ENCODE measurements around the gene SLC1A2. TPM values are rescaled to one million over a fixed set of nuclear protein-coding genes. Genes with fewer than 3 reads are reported as not detected.

SLC1A2 gene
- polyA plus RNA-seq, 1 donor = 0.43 TPM

DNA sequence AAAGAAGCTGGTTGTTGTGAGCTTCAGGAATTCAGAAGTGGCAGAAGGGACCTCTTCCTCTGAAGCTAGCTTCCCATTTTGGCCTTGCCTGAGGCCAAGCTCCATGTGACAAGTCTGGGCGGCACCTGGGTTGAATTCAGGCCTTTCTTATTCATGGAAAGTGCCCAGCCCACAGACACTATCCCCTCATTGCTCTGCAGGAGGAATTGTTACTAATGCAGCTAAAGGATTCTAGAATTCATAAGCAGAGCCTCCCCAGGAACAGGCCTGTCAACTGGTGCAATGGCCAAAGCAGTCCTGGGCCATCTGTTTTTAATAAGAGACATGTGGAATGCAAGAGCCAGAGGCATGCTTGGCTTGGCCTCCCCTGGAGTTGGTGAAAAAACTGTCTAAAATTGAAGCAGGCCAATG is 71.4 kb downstream of the SLC1A2 start:
- DNase-seq = no peak

DNA sequence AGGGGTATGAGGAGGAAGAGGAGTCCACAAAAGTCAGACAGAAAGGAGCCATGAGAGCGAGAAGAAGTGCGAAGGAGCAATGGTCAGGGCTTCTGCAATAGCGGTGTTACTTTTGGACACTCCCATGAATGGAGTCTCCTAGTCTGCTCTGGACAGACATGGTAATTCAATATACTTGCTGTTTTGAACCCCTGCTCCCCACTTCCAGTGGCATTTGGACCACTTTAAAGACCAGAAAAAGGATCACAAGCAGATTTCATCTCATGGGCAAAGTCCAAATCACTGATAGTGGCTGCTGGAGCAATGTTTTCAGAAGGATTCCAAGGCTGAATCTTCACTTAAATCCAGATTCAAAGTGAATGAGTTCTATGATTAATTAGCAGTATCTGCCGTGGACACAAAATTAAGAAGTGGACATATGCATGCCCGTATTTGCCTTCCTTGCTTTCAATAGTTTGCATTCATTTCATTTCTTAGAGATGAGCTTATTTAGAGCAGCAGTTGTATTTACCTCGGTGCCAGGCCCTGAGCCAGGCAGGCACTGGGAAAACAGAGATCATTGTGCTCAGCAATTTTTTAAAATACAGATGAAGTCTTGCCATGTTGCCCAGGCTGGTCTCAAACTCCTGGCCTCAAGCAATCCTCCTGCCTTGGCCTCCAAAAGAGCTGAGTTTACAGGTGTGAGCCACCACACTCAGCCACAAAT is 72.0 kb downstream of the SLC1A2 start:
- no peak for DNase-seq

DNA sequence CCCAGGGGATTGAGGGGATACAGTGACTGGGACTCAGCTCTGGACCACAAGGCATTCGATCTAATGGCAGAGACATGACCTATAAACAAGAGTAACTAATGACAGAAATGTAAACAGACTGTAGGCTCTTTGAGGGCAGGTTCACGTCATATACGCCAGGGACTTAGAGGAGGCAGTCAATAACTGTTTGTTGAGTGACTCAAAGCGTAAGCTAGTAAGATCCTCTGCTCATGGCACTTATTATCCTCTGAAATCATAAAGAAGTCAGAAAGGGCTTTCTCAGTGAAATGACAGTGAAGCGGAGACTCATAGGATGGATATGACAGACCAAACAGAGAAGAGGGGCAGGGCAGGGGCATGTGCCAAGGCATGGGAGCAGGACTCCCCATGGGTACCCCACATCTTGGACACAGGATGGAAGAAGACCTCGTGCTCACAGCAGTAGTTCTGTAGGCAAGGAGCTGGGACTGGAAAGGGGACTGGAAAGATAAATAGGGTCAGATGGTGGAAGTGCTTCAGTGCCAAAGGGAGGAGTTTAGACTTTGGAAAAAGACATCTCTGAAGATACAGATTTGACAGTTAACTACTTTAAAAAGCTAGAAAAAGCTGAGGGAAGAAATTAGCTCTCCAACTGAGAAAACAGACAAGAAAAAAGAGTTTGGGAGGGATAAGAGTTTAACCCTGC is 72.7 kb downstream of the SLC1A2 start:
- peak; percentile 30 for DNase-seq

DNA sequence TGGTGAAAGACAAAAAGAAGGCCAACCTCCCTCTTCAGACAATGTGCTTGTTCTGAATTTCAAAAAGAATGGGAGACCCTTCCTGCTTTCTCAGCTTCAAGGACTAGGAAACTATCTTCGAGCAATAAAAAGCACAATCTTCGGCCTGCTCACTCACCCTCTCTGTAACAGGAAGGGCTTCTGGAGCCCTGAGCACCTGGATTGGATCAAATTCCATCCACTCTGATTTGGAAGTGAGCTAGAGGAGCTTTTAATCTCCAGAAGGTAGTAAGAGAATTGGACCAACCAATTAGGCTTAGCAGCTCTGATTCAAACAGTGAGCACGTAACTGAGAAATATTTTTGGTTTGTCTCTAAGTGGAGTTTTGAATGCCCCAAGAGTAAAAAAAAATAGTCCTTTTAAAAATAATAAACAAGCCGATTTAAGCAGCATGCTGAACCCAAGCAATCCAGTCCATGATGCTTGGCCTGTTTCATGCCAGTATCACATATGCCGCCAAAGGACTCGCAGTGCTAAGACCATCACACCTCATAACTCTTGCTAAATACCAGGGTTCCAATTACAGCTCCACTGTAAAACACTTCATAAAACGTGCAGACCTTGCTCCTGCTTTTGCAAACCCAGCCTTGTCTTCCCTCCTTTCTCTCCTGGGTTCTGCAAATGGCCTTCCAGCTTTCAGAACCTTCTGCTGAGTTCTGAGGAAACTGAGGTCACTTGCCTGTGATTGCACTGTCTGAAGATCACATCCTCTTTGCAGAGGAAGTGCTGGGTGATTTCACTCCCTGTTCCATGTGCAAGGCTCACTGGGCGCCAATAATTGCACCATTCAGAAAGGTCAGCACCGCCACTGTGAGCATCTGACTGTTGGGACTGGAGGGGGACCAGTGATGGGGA is 74.4 kb downstream of the SLC1A2 start:
- no peak for DNase-seq

DNA sequence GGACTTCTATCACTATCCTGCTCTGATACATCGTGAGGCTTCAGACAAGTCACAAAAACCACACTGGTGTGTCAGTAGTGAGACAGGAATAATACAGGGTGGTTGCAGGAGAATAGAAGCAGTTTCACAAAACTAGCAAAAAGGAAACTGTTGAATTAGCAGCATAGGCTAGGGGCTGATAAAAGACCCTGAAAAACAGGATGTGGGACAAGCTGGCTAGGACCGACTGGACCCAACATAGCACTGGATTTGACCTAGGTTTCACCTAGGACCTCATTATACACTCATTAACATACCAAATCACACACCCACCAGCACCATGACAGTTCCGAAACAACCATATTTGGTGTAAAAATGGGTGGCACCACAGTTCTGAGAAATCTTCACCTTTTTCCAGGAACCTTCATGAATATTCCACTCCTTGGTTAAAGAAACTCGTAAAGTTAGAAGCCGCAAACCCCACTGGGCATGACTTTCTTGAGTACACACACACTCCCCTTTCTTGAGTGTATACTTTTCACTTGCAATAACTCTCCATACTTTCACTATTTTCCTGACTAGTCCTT is 76.2 kb downstream of the SLC1A2 start:
- DNase-seq = no peak

DNA sequence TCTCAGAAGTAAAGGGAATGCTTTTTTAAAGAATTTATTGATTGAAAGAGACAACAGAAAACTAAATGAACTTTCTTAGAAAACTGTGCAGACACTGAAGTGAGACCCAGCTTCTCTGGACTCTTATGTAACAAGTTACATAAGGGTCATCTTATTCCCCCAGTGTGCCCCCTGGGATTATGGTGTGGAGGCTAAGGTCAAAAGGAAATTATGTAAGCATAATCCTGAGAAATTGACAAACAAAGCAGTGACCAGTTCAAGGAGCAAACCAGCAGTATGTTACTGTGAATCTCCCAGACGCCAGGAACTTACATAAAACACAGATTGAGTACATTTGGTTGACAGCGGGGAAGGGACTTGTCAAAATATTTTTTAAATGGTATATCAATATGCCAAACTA is 78.6 kb downstream of the SLC1A2 start:
- DNase-seq = no peak

DNA sequence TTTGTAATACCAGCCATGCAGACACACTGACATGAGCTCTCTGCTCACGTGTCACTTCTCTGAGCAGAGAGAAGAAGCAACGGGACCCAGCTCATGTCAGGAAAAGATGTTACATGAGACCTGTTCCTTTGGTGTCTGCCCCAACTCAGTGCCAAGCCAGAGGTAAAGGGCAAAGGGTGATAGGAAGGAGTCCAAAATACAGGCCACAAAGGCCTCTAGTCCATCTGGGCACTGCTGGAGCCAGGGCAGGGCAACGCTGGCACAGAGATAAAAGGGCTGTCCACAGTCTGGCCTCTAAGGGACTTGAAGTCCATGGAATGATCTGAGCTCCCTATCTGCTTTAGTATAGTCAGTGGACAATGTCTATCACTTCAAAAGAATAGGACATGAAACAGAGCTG is 79.3 kb downstream of the SLC1A2 start:
- no peak for DNase-seq

DNA sequence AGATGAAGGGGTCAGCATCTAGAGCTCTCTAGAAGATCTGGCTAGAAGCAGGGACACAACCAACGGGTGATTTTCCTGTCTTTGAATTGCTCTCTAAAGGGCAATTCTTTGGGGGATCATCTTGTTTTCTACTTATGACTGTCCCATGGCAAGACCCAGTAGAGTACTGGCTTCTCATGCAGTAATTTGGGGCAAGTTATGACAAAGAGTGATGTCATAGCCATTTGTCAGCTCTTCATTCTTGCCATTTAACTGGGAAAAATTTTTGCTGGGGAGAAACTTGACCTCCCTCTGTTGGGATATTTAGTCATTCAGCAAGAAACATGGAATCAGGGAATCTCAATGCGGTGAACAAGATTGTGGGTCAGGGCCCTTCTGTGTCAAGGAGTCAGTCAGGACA is 80.4 kb downstream of the SLC1A2 start:
- no peak for DNase-seq

DNA sequence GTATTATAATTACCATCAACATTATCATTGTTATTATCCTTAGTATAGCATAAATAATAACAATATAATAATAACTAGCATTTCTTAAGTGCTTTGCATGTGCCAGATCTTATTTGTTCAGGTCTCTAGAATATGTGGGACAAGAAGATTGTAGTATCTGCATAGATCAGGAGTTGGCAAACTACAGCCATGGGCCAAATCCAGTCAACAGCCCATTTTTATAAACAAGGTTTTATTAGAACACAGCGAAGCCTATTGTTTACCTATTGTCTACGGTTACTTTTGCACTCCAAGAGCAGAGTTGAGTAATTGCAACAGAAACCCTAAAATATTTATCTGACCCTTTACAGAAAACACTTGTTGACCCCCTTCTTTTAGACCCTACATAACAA is 81.4 kb downstream of the SLC1A2 start:
- DNase-seq = no peak

DNA sequence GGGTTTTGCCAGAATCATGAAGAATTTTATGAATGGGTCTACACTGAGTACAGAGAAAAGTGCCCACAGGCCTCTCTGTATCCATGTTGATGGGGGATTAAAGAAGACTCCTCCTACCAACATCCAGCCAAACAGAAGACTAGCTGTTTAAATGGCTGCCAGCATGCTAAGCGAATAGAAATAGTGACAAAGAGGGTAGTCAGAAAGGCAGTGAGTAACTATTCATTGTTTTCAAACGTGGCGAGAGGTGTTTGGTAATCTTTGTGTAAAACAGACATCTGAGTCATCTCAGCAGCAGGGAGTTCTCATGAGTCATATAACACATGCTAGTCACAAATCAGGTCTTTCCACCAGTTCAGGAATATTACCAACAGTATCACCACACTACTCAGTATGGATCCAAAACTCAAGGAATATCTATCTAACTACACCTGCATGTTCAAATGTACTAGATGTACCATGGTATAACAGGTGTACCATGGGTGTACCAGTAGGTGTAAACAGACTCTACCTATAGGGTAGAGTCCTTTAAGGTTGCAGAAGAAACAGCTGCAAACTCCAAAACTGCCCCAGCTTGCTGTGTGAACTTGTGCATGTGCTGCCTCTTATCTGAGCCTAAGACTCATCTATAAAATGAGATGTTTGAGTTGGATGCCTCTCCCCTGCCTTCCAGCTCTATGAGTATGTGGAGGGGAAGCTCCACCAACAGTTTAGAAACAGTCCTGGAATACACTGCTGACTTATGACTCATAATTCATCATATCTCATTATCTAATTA is 82.0 kb downstream of the SLC1A2 start:
- no peak for DNase-seq

DNA sequence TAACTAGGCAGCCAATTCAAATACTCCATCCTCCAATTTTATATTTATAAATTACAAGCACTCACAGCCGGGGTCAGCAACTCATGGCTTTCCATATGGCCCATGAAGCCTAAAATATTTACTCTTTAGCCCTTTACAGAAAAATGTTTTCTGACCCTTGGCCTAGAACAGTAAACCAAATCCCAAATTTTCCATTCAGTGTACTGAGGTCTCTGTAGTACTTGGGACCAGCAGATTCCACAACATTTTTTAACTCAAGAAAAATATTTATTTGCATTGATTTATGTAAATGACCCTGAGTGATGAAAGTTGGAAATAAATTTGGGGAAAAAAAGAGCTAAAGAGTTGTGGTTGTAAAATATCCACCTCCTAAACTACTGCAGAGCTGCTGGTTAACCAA is 82.6 kb downstream of the SLC1A2 start:
- no peak for DNase-seq

DNA sequence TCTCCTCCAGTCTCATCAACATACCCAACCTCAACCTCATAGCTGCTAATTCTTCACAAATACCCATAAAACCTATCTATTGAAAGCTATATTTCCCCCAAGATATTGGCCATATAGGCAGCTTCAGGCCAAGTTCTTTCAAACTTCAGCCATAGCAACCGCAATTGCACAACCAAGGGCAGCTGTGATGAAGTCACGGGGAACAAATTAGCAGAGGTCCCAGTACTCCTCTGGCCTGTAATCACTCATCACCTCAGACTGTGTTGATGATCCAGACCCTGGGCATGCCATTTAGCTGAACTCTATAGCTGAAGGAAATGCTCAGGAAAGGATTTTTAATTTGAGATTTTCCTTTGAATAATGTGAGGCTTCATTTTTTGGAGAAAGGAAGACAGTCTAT is 84.1 kb downstream of the SLC1A2 start:
- DNase-seq = no peak

DNA sequence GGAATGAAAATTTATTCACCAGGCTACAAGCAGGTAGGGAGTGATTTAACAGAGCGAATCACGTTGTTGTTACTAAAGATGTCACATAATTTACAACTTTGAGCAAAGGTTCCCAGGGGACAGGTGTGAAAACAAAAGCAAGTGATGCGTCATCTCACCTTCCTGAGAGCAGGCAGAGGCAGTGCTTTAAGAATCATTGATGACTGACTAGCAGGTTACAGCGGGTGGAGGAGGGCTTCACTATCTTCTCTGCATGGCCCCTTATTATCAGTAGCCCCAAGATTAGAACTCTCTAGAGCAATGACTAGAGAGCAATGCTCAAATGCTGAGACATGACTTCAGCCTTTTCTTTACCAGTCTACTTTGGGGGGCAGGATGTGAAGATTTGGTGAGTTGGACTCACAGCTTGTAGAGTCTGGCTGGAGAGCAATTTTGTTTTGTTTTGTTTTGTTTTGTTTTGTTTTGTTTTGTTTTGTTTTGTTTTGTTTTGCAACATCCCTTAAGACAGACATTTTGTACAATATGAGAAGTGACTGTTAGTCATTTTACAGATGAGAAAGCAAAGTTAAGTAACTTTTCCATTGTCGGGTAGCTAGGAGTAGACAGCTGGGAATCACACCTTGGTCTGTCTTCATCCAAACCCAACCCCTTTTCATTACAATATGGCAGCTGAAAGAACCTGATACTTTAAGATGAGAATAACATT is 84.8 kb downstream of the SLC1A2 start:
- DNase-seq = no peak

DNA sequence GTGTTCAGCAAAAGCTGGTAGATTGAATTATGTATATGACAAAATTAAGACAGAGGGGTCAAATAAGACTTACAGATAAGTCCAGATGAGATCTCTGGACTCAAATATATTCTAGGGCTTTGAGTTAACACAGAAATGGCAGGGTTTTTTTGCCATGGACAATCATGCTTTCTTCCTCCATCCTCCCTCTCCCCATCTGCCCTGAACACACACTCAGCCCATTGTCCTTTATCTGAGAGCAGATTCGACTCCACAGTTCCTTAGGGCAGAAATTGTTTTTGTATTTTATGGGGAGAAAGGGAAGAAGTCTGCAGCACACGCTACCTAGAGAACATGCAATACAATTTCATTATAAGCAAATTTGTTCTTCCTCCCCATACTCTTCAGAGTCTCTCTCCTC is 86.8 kb downstream of the SLC1A2 start:
- DNase-seq = no peak

DNA sequence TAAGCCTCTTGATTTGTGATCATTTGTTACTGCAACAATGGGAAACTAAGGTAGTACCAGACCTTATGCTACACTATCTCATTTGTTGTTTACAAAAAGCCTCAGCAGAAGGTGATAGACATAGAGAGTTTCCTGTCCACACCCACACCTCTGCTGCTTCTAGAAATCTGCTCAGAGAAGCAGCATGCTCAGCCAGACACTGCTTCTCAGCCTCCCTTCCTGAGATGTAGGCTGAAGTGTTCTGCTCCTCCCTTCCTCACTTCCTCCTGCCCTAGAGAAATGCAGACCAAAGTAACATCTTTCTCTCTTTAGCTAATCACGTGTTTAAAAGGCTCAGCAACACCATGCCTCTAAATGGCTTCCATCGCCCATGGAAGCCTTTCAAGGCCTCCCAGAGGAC is 88.4 kb downstream of the SLC1A2 start:
- no peak for DNase-seq

DNA sequence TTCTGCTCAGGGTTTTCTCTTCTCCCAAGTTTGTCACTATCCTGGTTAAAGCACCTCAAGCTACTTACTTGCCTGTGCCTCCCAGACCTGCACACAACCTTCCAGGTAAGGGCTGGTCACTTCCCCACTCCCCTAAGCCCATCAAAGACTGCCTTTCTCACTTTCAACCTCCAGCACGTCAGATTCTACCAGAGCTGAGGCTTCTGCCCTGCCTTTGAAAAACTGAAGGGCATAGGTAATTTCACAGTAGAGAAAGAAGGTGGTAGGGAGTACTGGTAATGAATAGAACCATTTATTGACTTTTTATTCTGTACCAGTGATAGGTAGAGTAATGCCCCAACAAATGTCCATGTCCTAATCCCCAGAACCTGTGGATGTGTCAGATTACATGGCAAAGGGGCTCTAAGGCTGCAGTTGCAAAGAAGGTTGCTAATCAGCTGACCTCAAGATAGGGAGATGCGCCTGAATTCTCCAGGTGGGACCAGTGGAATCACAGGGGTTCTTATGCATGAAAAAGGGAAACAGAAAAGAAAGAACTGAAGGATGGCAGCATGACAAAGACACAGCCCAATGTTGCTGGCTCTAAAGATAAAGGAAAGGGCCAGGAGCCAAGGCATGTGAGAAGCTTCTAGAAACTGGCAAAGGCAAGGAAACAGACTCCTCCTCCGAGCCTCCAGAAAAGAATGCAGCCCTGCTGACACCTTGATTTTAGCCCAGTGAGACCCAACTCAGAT is 89.0 kb downstream of the SLC1A2 start:
- DNase-seq = no peak

DNA sequence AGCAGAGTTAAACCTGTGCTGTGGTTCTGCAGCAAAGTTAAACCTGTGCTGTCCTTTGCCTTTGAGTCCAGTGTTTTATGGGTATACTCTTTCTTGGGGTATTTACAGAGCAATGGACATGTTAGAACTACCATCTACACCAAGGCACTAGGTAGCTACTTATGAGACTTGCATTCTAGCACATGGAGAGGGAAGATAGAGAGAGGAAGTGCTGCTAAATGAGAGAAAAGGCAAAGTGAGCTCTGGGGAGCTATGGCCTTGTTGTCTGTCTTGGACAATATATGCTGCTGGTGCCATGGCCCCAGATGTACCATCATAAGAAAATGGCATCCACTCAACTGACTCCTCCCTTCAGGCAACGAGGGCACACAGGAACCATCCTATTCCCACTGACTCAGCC is 91.5 kb downstream of the SLC1A2 start:
- no peak for DNase-seq

DNA sequence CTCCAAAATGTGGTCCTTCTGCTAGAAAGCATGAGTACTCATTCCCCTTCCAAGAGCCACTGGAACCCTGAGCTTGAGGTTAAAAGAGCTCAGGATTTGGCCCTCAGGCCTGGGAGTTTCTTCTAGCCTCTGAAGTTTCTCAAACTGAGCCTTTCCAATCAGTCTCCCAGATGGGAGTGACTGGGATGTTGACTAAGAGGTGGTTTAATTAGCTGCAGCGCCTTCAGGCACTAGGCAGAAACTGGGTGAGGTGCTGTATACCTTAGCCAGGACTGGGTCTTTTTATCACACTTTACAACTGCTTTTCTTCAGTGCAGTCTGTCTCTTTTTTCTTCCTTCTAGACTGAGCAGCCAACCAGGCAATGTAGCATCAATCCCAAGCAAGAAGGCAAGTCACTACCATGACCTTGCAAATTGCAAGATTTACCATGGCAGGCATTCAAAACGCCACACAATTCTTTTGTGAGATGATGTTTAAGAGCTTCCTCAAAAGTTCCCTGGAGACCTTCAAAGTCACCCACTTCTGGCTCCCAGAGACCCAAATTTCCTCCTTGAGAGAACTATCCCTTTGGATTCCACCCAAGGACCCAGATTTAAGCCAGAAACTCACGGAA is 93.0 kb downstream of the SLC1A2 start:
- DNase-seq = no peak

DNA sequence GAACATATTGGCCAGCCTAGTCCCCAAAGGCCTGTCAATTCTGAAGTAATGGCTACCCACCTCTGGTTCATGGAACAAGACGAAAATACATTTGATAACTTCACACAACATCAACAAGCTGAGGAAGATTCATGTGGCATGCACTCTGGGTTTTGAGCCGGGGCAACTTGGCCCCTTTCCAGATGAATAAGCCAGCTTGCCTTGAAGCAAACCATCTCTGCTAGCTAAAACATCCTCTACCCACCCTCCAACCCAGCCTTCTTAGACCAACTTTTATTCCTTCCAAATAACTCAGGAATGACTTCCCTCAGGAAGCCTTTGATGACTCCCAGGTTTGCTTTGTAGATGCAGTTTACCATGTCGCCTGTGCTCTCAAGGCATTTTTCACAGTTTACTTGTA is 94.4 kb downstream of the SLC1A2 start:
- no peak for DNase-seq

DNA sequence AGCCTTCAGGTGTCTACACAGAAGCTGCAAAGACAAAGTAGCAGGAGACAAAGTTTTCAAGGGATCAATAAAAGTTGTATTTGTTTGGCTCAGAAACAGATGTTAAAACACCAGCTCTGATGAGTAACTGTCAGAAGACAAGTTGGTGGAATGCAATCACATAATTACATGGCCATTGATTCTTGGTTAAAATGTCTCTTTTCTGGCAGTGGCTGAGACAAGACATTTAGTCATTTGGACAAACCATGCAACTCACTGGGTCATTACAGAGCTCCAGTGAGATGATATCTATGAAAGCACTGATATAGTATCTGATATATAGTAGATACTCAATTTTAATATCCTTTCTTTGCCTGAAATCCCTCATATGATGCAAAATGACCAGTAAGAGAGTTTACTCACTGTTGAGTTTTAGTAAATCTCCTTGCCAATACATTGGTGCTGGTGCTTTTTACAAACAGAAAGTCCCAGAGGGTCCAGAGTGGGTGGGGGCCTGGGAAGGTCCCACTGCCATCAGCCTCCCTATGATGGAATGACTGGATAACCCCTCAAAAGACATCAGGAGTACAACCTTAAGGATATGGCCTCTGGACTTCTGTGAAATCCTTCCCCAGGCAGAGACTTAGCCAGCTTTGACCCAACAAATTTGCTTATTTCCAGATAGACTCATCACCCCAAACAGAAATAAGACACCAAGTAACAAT is 95.0 kb downstream of the SLC1A2 start:
- DNase-seq = no peak
